ENCODE data around the gene EIF5A2.

EIF5A2 gene

DNA sequence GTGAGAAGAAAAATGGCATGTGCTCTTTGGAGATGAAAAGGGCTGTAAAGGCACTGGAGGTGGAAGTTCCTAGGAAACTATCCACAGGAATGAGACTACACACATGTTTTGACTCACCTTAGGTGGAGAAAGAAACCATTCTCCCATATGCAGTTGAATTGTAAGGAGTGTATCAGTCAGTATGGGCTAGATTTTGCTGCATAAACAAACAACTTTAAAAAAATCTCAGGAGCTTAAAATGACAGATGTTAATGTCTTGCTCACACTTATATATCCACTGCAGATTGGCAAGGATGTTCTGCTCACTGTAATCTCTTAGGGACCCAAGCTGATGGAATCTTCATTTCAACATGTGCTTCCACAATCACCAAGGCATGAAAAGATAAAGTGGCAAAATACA is 64.1 kb downstream of the EIF5A2 start:
- DNase-seq = no peak

DNA sequence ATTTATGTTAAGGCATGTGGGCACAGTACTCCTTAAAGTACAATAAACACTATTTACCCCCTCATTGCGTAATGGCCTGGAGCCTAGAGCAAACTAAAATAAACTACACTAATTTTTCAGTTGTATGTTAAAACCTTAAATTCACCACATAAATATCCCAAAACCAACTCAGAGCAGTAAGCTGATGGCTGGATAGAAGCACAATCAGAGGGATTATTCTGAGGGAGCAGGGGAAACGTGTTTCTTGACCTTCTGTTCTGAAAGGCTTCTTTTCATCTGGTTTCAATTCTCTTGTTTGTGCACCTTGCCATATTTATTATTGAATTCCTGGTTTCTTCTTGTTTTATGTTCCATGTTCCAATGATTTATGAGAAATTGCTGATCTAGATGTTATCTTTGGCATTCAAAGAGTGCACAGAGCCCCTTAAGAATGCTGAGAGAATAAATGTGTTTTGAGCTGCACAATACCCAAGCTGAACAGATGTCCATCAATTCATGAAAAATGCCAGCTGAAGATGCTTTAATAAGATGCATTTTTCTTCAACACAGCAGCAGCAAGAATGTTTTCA is 68.1 kb downstream of the EIF5A2 start:
- no peak for DNase-seq

DNA sequence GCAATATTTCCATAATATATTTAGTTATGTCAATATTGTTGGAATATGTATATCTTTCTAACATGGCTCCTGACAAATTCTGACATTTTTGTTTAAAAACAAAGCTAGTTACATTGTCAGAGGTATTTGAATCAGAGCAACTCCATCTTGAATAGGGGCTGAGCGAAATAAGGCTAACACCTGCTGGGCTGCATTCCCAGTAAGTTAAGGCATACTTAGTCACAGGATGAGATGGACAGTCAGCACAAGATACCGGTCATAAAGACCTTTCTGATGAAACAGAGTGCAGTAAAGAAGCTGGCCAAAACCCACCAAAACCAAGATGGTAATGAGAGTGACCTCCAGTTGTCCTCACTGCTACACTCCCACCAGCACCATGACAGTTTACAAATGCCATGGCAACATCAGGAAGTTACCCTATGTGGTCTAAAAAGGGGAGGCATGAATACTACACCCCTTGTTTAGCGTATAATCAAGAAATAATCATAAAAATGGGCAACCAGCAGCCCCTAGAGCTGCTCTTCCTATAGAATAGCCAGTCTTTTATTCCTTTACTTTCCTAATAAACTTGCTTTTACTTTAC is 68.8 kb downstream of the EIF5A2 start:
- no peak for DNase-seq

Data from activated CD8-positive, alpha-beta memory T cell treated with anti-CD3 and anti-CD28 coated beads, Interleukin-2, amount 50 U/mL, for 4 hours (primary cell).